ENCODE measurements around the gene RND1.

The RND1 gene

GRCh38 chr12:48811437-48812090 is 54.1 kb downstream of the RND1 start:
- in situ Hi-C loops (cut with MboI; ENCODE audit: low sequenced_read_pairs, unreplicated experiment) = no loop called here
- no peak for DNase-seq (ENCODE audit: low spot score)
- no peak for TF ChIP-seq CTCF (IDR thresholded peaks at IDR 0.05; ENCODE audit: borderline replicate concordance, control extremely low read depth, extremely low read depth, insufficient read depth, missing control alignments)

- in situ Hi-C loops (cut with MboI; ENCODE audit: low sequenced_read_pairs, unreplicated experiment) = no loop called here
- no peak for DNase-seq (ENCODE audit: low spot score)
- TF ChIP-seq CTCF (IDR thresholded peaks at IDR 0.05; ENCODE audit: borderline replicate concordance, control extremely low read depth, extremely low read depth, insufficient read depth, missing control alignments) = no peak
Observed at GRCh38 chr12:48810903-48811431, 54.7 kb downstream of the RND1 start.

GRCh38 chr12:48807981-48808380 is 57.7 kb downstream of the RND1 start:
- in situ Hi-C loops (cut with MboI; ENCODE audit: low sequenced_read_pairs, unreplicated experiment) = no loop called here
- no peak for DNase-seq (ENCODE audit: low spot score)
- TF ChIP-seq CTCF (IDR thresholded peaks at IDR 0.05; ENCODE audit: borderline replicate concordance, control extremely low read depth, extremely low read depth, insufficient read depth, missing control alignments) = no peak

Measured in GM13976 (cell line).